K562 (cell line): ENCODE data around the gene ANAPC4. TPM values are rescaled to one million over a fixed set of nuclear protein-coding genes. Genes with fewer than 3 reads are reported as not detected.

Experiments
- ATAC-seq: fragments of 200-7000 bp; cut with Tn5 transposase; 3 replicates; pipeline ENCODE4 v1.9.1; 2020; ENCODE audit warnings: moderate library complexity
- BruUV-seq: library from RNA; stranded (reverse); fragments of 400-500 nt; replicated peaks from 2 replicates; lab custom pipeline; 2021; lab: Mats Ljungman, UMichigan
- CTCF ChIA-PET: fragments of 300-600 bp; formaldehyde crosslinking; extraction: SDS; loops from one replicate; lab custom pipeline; 2021; ENCODE audit warnings: low intra/inter-chr PET ratio; lab: Yijun Ruan, JAX
- POLR2A ChIA-PET: fragments of 300-600, 350-650 bp; sonication (Branson Sonifier 250); formaldehyde crosslinking; extraction: SDS; loops from one replicate; lab custom pipeline; 2021; ENCODE audit warnings: antibody characterized with exemption, inconsistent platforms; lab: Yijun Ruan, JAX
- DNase-seq, 4 experiments: peaks; one replicate each; pipeline versions ENCODE4 v3.0.0 to v3.0.0-alpha.2; 2011 to 2018; ENCODE audit warnings: low spot score in 3 of 4, mixed read lengths in 3 of 4; ENCODE audit errors: extremely low read depth in 1 of 4
- FAIRE-seq: peaks from 2 replicates; lab custom pipeline; 2011; peaks lifted over from hg19 to GRCh38; lab: Jason Lieb, UNC
- H2AFZ ChIP-seq: 2 replicates; pipeline ENCODE4 v1.6.0; 2011; ENCODE audit warnings: low read depth, low read length, control low read depth, inconsistent platforms
- H3K27ac ChIP-seq: fragments of 200-600 bp; 3 replicates; pipeline ENCODE4 v1.8.0; 2011; ENCODE audit warnings: low read depth, mild to moderate bottlenecking, control low read depth, inconsistent platforms, low read length, moderate library complexity, mixed read lengths; ENCODE audit errors: extremely low read depth
- H3K27me3 ChIP-seq, 2 experiments: fragments of 300-600 bp in 1 of 2; 2 replicates in 1 of 2; 3 replicates in 1 of 2; pipeline versions ENCODE4 v1.6.0 to v1.8.0; 2011; ENCODE audit warnings: inconsistent platforms in 2 of 2, low read length in 2 of 2, mild to moderate bottlenecking in 1 of 2, mixed read lengths in 1 of 2, moderate library complexity in 1 of 2; ENCODE audit not compliant: control insufficient read depth in 2 of 2, insufficient read depth in 2 of 2
- H3K36me3 ChIP-seq: fragments of 300-600 bp; 3 replicates; pipeline ENCODE4 v1.8.0; 2011; ENCODE audit warnings: mild to moderate bottlenecking, low read length, inconsistent platforms; ENCODE audit not compliant: control insufficient read depth, insufficient read depth
- H3K4me1 ChIP-seq, 2 experiments: fragments of 200-600 bp in 1 of 2; replicated peaks in 1 of 2; 2 replicates in 1 of 2; 3 replicates in 1 of 2; pipeline versions ENCODE4 v1.5.1 to v1.8.0; 2011; ENCODE audit warnings: inconsistent platforms in 2 of 2, low read length in 2 of 2, mild to moderate bottlenecking in 1 of 2, mixed read lengths in 1 of 2, moderate library complexity in 1 of 2; ENCODE audit not compliant: control insufficient read depth in 2 of 2, insufficient read depth in 2 of 2
- H3K4me2 ChIP-seq: 2 replicates; pipeline ENCODE4 v1.6.1; 2011; ENCODE audit warnings: low read length, control low read depth, inconsistent platforms, mixed read lengths; ENCODE audit not compliant: insufficient read depth
- H3K4me3 ChIP-seq: fragments of 200-600 bp; sonication (generic), shearing (Covaris generic); 2 replicates; pipeline ENCODE4 v1.5.1; 2016; ENCODE audit warnings: control low read depth, inconsistent platforms
- H3K79me2 ChIP-seq: fragments of 200-600 bp; 3 replicates; pipeline ENCODE4 v1.8.0; 2011; ENCODE audit warnings: low read length, inconsistent platforms; ENCODE audit not compliant: control insufficient read depth, insufficient read depth
- H3K9ac ChIP-seq, 2 experiments: 2 replicates each; pipeline versions ENCODE4 v1.6.0 to v1.6.1; 2011; ENCODE audit warnings: low read depth in 2 of 2, low read length in 2 of 2, control low read depth in 1 of 2, inconsistent platforms in 1 of 2, mild to moderate bottlenecking in 1 of 2, mixed read lengths in 1 of 2; ENCODE audit not compliant: insufficient read depth in 1 of 2
- H3K9me1 ChIP-seq: one replicate; pipeline ENCODE4 v1.6.0; 2011; ENCODE audit warnings: inconsistent platforms, mild to moderate bottlenecking, low read length, moderate library complexity; ENCODE audit not compliant: control insufficient read depth, insufficient read depth
- H3K9me3 ChIP-seq: replicated peaks from 2 replicates; pipeline ENCODE4 v1.5.1; 2011; ENCODE audit warnings: low read depth, low read length, inconsistent platforms; ENCODE audit not compliant: control insufficient read depth, insufficient read depth
- H4K20me1 ChIP-seq: replicated peaks from 2 replicates; pipeline ENCODE4 v1.6.1; 2011; ENCODE audit warnings: low read length, inconsistent platforms, mixed read lengths; ENCODE audit not compliant: control insufficient read depth, insufficient read depth
- CXXC5 ChIP-seq: fragments of 250-450 bp; sonication (Bioruptor Pico); IDR thresholded peaks from 2 replicates; pipeline ENCODE4 v1.8.0; 2022; ENCODE audit warnings: inconsistent platforms, mild to moderate bottlenecking, moderate library complexity
- DDX20 ChIP-seq: fragments of 450-650 bp; IDR thresholded peaks from 2 replicates; pipeline ENCODE4 v1.6.1; 2016; ENCODE audit warnings: missing genetic modification characterization, low read depth, mild to moderate bottlenecking, missing compliant biosample characterization, moderate library complexity
- ESRRB ChIP-seq: fragments of 250-450 bp; sonication (Bioruptor Pico); IDR thresholded peaks from 2 replicates; pipeline ENCODE4 v1.5.0; 2020; ENCODE audit warnings: mild to moderate bottlenecking, moderate library complexity, borderline replicate concordance
- KAT8 ChIP-seq: fragments of 450-650 bp; IDR thresholded peaks from 2 replicates; pipeline ENCODE4 v1.6.1; 2016; ENCODE audit warnings: low read depth, mild to moderate bottlenecking
- MAFK ChIP-seq: IDR thresholded peaks from 2 replicates; pipeline ENCODE4 v1.6.1; 2011; ENCODE audit warnings: low read length, improper control_type of control experiment
- NCOA4 ChIP-seq: fragments of 450-650 bp; IDR thresholded peaks from 2 replicates; pipeline ENCODE4 v1.6.1; 2018; ENCODE audit warnings: mild to moderate bottlenecking; ENCODE audit not compliant: partially characterized antibody
- NFYB ChIP-seq: IDR thresholded peaks from 2 replicates; pipeline ENCODE4 v1.6.1; 2011; ENCODE audit warnings: mild to moderate bottlenecking, moderate library complexity; ENCODE audit not compliant: insufficient read length; ENCODE audit errors: extremely low read depth
- PHF8 ChIP-seq: fragments of 200-600 bp; sonication (generic); IDR thresholded peaks from 2 replicates; pipeline ENCODE4 v1.6.1; 2012; ENCODE audit warnings: mixed run types, mild to moderate bottlenecking, inconsistent platforms, low read length, moderate library complexity, borderline replicate concordance
- RBM34 ChIP-seq: fragments of 200-400 bp; formaldehyde crosslinking; IDR thresholded peaks from 2 replicates; pipeline ENCODE4 v1.6.1; 2018; ENCODE audit warnings: low read length, borderline replicate concordance; ENCODE audit not compliant: insufficient read depth
- SMARCE1 ChIP-seq: fragments of 450-650 bp; IDR thresholded peaks from 2 replicates; pipeline ENCODE4 v1.7.1; 2016; ENCODE audit warnings: mild to moderate bottlenecking
- TAF1 ChIP-seq: IDR thresholded peaks from 2 replicates; pipeline ENCODE4 v1.6.1; 2011; ENCODE audit warnings: mild to moderate bottlenecking, low read length, moderate library complexity; ENCODE audit not compliant: insufficient read depth, control insufficient read depth, severe bottlenecking; ENCODE audit errors: extremely low read depth
- in situ Hi-C: fragments of 300-500 bp; cut with MboI; formaldehyde crosslinking; loops from 4 replicates; pipeline ENCODE4 v1.15.0; 2018; ENCODE audit warnings: inconsistent platforms, mixed read lengths
- intact Hi-C: fragments of 100-400 bp; cut with micrococcal nuclease; formaldehyde crosslinking; loops from 2 replicates; pipeline ENCODE4 v1.14.2; 2022
- polyA plus RNA-seq, 8 experiments: library from polyadenylated mRNA; depleted of rRNA in 4 of 8; stranded (reverse) in 5 of 8; unstranded in 3 of 8; fragments of >200 nt; fragmentation: Nextera tagmentation in 2 of 8; fragmentation: Illumina TruSeq in 1 of 8; extraction: Ambion mirVana in 2 of 8; extraction: Trizol in 1 of 8; gene quantifications; 2 replicates each; pipeline versions ENCODE4 v1.2.1 to v1.2.3, GENCODE V29; 2011 to 2014; ENCODE audit warnings: inconsistent platforms in 1 of 8, missing spikeins in 1 of 8
- total RNA-seq, 7 experiments: library from RNA; depleted of rRNA in 6 of 7; stranded (reverse); fragments of >200 nt in 6 of 7; fragmentation: Illumina TruSeq in 2 of 7; extraction: Trizol in 2 of 7; gene quantifications; 2 replicates each; pipeline versions ENCODE4 v1.2.1 to v1.2.3, GENCODE V29; 2011 to 2021; ENCODE audit warnings: low replicate concordance in 1 of 7
- TF ChIP-seq, protein P1 (sequence below): sonication (generic); formaldehyde crosslinking; IDR thresholded peaks from 2 replicates; pipeline ENCODE4 v1.8.0; 2022; ENCODE audit warnings: mild to moderate bottlenecking, low read depth, missing genetic modification reagents
- TF ChIP-seq, protein P2 (sequence below): fragments of 250-450 bp; sonication (Bioruptor Pico); IDR thresholded peaks from 2 replicates; pipeline ENCODE4 v1.5.0; 2020; ENCODE audit warnings: mild to moderate bottlenecking, borderline replicate concordance
- TF ChIP-seq, protein P3 (sequence below): fragments of 450-650 bp; IDR thresholded peaks from 2 replicates; pipeline ENCODE4 v1.6.1; 2018; ENCODE audit not compliant: partially characterized antibody
- TF ChIP-seq, protein P4 (sequence below): fragments of 200-800 bp; sonication (Bioruptor generic); IDR thresholded peaks from 2 replicates; pipeline ENCODE4 v1.6.1; 2017; ENCODE audit warnings: missing genetic modification characterization, missing compliant biosample characterization

Gene ANAPC4
- total and polyA plus RNA-seq, 9 of the 15 experiments (the other 6 are each of a cell fraction or from before 2014, with no cell fraction given): 23.9 to 47.0 (median 31.9) TPM

DNA sequence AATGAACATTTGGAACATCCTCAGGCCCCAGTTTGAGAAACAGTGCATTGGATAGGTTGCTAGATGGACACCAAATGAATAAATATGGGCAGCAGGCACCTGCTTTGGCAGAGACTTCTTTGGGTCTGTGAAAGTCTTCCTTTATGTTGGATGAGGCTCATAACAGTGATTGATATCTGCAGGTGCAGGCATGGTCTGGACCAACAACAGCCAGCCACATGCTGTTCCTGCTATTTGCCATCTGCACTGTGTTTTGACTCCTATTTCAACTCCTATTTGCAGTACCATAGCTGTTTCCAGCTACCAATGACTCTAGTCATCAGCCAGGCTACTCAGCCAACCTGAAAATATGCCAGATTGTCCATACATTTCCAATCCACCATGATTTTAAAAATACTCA lies 60.9 kb downstream of the ANAPC4 start:
- Histone ChIP-seq H2AFZ (no peak overlapping the region), H3K4me1 (no peaks in the 10 kb centered on the region; a peak in 1 of 5 replicates), H3K9ac (no peak overlapping the region), H4K20me1 (0 out of 2 replicates have a peak, but pooled peaks cover 5% of the 10 kb centered on the region), H3K27me3 (peaks cover 9 to 28% of the 10 kb centered on the region in 2 experiments; a peak in 4 of 5 replicates), H3K79me2 (no peaks in the 10 kb centered on the region), H3K27ac (no peak overlapping the region), H3K9me3 (no peaks in the 10 kb centered on the region), H3K36me3 (no peaks in the 10 kb centered on the region), H3K4me3 (no peak overlapping the region), H3K4me2 (no peak overlapping the region), H3K9me1 (no peaks in the 10 kb centered on the region)
- ATAC-seq: no peak
- in situ Hi-C loops (no loop called here), intact Hi-C loops (no loop called here)
- no peak for DNase-seq
- ChIA-PET POLR2A (no interaction called here), CTCF (no interaction called here)
- no peak for FAIRE-seq
- BruUV-seq: no TSS peak
- TF ChIP-seq SMARCE1 (no peak), MAFK (no peak), NFYB (no peak), TAF1 (no peak), DDX20 (tag) (no peak), ESRRB (CRISPR knock-in tag) (no peak), RBM34 (no peak), NCOA4 (no peak), PHF8 (no peak), CXXC5 (no peak), KAT8 (no peak)
- TF ChIP-seq, protein P1, sequence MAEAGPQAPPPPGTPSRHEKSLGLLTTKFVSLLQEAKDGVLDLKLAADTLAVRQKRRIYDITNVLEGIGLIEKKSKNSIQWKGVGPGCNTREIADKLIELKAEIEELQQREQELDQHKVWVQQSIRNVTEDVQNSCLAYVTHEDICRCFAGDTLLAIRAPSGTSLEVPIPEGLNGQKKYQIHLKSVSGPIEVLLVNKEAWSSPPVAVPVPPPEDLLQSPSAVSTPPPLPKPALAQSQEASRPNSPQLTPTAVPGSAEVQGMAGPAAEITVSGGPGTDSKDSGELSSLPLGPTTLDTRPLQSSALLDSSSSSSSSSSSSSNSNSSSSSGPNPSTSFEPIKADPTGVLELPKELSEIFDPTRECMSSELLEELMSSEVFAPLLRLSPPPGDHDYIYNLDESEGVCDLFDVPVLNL (CRISPR knock-in tag): no peak
- TF ChIP-seq, protein P2, sequence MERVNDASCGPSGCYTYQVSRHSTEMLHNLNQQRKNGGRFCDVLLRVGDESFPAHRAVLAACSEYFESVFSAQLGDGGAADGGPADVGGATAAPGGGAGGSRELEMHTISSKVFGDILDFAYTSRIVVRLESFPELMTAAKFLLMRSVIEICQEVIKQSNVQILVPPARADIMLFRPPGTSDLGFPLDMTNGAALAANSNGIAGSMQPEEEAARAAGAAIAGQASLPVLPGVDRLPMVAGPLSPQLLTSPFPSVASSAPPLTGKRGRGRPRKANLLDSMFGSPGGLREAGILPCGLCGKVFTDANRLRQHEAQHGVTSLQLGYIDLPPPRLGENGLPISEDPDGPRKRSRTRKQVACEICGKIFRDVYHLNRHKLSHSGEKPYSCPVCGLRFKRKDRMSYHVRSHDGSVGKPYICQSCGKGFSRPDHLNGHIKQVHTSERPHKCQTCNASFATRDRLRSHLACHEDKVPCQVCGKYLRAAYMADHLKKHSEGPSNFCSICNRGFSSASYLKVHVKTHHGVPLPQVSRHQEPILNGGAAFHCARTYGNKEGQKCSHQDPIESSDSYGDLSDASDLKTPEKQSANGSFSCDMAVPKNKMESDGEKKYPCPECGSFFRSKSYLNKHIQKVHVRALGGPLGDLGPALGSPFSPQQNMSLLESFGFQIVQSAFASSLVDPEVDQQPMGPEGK: no peak
- TF ChIP-seq, protein P3, sequence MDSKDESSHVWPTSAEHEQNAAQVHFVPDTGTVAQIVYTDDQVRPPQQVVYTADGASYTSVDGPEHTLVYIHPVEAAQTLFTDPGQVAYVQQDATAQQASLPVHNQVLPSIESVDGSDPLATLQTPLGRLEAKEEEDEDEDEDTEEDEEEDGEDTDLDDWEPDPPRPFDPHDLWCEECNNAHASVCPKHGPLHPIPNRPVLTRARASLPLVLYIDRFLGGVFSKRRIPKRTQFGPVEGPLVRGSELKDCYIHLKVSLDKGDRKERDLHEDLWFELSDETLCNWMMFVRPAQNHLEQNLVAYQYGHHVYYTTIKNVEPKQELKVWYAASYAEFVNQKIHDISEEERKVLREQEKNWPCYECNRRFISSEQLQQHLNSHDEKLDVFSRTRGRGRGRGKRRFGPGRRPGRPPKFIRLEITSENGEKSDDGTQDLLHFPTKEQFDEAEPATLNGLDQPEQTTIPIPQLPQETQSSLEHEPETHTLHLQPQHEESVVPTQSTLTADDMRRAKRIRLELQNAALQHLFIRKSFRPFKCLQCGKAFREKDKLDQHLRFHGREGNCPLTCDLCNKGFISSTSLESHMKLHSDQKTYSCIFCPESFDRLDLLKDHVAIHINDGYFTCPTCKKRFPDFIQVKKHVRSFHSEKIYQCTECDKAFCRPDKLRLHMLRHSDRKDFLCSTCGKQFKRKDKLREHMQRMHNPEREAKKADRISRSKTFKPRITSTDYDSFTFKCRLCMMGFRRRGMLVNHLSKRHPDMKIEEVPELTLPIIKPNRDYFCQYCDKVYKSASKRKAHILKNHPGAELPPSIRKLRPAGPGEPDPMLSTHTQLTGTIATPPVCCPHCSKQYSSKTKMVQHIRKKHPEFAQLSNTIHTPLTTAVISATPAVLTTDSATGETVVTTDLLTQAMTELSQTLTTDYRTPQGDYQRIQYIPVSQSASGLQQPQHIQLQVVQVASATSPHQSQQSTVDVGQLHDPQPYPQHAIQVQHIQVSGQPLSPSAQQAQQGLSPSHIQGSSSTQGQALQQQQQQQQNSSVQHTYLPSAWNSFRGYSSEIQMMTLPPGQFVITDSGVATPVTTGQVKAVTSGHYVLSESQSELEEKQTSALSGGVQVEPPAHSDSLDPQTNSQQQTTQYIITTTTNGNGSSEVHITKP: no peak
- TF ChIP-seq, protein P4, sequence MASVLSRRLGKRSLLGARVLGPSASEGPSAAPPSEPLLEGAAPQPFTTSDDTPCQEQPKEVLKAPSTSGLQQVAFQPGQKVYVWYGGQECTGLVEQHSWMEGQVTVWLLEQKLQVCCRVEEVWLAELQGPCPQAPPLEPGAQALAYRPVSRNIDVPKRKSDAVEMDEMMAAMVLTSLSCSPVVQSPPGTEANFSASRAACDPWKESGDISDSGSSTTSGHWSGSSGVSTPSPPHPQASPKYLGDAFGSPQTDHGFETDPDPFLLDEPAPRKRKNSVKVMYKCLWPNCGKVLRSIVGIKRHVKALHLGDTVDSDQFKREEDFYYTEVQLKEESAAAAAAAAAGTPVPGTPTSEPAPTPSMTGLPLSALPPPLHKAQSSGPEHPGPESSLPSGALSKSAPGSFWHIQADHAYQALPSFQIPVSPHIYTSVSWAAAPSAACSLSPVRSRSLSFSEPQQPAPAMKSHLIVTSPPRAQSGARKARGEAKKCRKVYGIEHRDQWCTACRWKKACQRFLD: no peak
